HCT116 (cell line): ENCODE data around the gene TMEM35B.
"Not testable (repeated sequence)": the region's sequence is repeated elsewhere in the genome, so short reads cannot be mapped to it uniquely, and the experiment has no call there.

Source experiments
- CEBPB ChIP-seq: IDR thresholded peaks from 2 replicates; pipeline ENCODE4 v1.6.1; 2012; ENCODE audit warnings: low read depth
- CTCF ChIP-seq, 3 experiments: fragments of 200-600 bp in 1 of 3; sonication (generic) in 1 of 3; IDR thresholded peaks in 2 of 3; conservative IDR thresholded peaks in 1 of 3; 2 replicates each; pipeline ENCODE4 v1.5.1; 2012 to 2017; ENCODE audit warnings: low read depth in 2 of 3, low read length in 2 of 3, antibody characterized with exemption in 1 of 3, borderline replicate concordance in 1 of 3, control low read depth in 1 of 3, mild to moderate bottlenecking in 1 of 3, mixed read lengths in 1 of 3, mixed run types in 1 of 3, moderate library complexity in 1 of 3; ENCODE audit not compliant: insufficient read depth in 1 of 3
- POLR2A ChIP-seq: IDR thresholded peaks from 2 replicates; pipeline ENCODE4 v1.7.0; 2011; ENCODE audit warnings: borderline replicate concordance; ENCODE audit not compliant: insufficient read depth, insufficient read length; ENCODE audit errors: extremely low read depth

DNA sequence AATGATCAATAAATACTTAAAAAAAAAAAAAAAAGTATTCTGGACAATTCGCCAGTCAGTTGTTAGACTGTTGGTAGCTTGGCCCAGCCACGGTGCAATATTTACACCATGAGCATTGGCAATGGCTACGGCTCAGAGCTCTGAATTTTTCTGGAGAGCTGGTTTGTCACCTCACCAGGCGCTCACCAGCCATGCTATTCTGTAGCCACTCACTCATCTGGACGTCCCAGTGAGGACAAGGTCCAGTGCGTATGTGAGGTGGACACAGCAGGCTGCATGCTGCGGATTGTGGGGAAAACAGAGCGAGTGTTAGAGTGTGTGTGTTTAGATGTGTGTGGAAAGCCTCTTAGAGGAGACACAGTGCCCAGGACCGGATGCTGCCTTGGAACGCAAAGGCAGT lies 36.4 kb downstream of the TMEM35B start:
- not testable (repeated sequence) for TF ChIP-seq CTCF (IDR thresholded peaks at IDR 0.05 in 2 of 3, conservative IDR thresholded peaks at IDR 0.05 in 1 of 3; ENCODE audit: borderline replicate concordance in 1 of 3, insufficient read depth in 1 of 3, low read depth in 2 of 3, low read length in 2 of 3); POLR2A; CEBPB
